Right lobe of liver (tissue), 4 donors: ENCODE data around the gene CEP170B.

Experiments
- POLR2A ChIP-seq: fragments of 450-650 bp; IDR thresholded peaks from one replicate; pipeline ENCODE4 v1.6.1; 2017; ENCODE audit warnings: antibody characterized with exemption, mild to moderate bottlenecking
- TF ChIP-seq, protein P1 (sequence below), 4 donors: fragments of 200-600 bp in 3 of 4; fragments of 450-650 bp in 1 of 4; IDR thresholded peaks; one replicate each; pipeline versions ENCODE4 v1.5.1 to v1.8.0; 2016 to 2022; ENCODE audit warnings: antibody characterized with exemption in 4 of 4, mild to moderate bottlenecking in 2 of 4
- donor health status: DM: no; HTN: no; CAD: no.
- donor health status: DM: no; HTN: no; CAD: no.
- donor health status: DM: no; HTN: yes; CAD: no.

- TF ChIP-seq, protein P1, sequence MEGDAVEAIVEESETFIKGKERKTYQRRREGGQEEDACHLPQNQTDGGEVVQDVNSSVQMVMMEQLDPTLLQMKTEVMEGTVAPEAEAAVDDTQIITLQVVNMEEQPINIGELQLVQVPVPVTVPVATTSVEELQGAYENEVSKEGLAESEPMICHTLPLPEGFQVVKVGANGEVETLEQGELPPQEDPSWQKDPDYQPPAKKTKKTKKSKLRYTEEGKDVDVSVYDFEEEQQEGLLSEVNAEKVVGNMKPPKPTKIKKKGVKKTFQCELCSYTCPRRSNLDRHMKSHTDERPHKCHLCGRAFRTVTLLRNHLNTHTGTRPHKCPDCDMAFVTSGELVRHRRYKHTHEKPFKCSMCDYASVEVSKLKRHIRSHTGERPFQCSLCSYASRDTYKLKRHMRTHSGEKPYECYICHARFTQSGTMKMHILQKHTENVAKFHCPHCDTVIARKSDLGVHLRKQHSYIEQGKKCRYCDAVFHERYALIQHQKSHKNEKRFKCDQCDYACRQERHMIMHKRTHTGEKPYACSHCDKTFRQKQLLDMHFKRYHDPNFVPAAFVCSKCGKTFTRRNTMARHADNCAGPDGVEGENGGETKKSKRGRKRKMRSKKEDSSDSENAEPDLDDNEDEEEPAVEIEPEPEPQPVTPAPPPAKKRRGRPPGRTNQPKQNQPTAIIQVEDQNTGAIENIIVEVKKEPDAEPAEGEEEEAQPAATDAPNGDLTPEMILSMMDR (IDR thresholded peaks at IDR 0.05): no peak
- TF ChIP-seq POLR2A: no peak
Measured at GRCh38 chr14:104843442-104844305, 21.4 kb upstream of the CEP170B start.
